Measurements from ENCODE around the gene DPP6. TPM values are rescaled to one million over a fixed set of nuclear protein-coding genes. Genes with fewer than 3 reads are reported as not detected.

DPP6 gene
- total RNA-seq, 1 donor from 2014 or later, result not detected

- intact Hi-C loops (cut with micrococcal nuclease), result no loop called here
Observed at GRCh38 chr7:154868921-154869320, 816.7 kb downstream of the DPP6 start.

DNA sequence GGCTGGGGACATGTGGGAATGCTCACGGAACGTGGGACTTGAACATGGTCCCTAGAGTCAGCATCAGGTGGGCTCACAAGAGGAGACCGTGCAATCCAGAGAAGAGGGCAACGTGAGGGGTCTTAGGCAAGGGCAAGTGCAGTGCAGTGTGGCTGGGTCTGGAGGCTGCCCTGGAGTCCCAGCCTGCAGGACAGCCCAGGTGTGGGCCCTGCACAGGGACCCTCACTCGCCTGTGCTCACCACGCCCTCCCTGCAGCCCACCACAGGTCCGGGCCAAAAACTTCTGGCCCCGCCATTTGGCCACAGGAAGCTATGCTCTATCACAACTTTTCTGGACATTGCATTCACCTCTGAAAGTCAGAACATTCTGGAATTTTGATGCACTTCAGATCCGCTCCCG, 817.2 kb downstream of the DPP6 start:
- intact Hi-C loops (cut with micrococcal nuclease), result no loop called here

- intact Hi-C loops (cut with micrococcal nuclease), result no loop called here
Observed at GRCh38 chr7:154871507-154871906, 819.3 kb downstream of the DPP6 start.

GRCh38 chr7:154871928-154872750, 819.9 kb downstream of the DPP6 start:
- intact Hi-C loops (cut with micrococcal nuclease), result no loop called here

GRCh38 chr7:154872811-154873499, 820.8 kb downstream of the DPP6 start:
- intact Hi-C loops (cut with micrococcal nuclease), result no loop called here

- intact Hi-C loops (cut with micrococcal nuclease), result no loop called here
Observed at GRCh38 chr7:154873500-154874121, 821.4 kb downstream of the DPP6 start.

DNA sequence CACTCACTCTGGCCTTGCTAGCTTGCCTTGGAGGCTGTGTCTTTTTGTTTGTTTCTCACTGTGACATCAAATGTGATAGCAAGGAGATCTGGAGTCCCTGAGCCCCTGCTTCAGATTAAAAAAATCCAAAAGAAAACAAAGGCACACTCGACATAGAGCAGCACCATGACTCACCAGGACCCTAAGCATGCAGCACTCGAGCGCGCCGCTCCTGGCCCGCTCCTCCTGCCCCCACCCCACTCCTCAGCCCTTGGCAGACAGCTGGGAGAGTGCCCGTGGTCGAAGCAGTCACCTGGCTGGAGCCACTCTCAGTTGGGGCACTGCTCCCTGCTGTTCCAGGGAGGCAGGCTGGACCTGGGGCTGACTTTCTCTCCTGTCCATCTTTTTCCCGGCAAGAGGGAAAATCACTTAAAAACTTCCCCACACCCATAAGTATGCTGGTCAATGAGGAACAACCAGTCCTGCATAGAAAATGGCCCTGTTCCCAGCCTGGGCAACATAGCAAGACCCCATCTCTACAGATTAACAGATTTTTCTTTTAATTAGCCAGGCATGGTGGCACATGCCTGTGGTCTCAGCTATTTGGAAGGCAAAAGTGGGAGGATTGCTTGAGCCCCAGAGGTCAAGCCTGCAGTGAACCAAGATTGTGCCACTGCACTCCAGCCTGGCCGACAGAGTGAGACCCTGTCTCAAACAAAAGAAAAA, 822.4 kb downstream of the DPP6 start:
- intact Hi-C loops (cut with micrococcal nuclease), result no loop called here

- intact Hi-C loops (cut with micrococcal nuclease), result no loop called here
Observed at GRCh38 chr7:154875297-154875696, 823.1 kb downstream of the DPP6 start.

DNA sequence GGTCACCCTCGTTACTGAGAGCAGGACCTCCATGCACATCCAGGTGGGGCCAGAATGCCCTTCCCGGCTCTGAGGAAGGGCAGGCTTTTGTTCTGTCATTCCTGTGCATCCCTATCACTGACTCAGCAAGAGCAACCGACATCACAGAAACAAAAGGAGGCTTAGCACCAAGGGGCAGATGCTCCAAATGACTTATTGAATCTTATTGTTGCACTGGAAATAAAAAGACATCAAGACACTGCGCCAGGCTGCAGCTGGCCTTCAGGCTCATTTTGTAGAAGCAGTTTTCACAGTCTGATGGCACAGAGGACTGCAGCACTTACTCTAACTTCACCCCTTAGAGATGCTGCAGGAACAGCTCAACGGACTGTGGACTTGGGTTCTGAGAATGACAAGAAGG, 824.3 kb downstream of the DPP6 start:
- intact Hi-C loops (cut with micrococcal nuclease), result no loop called here

- intact Hi-C loops (cut with micrococcal nuclease), result no loop called here
Observed at GRCh38 chr7:154877031-154877430, 824.8 kb downstream of the DPP6 start.

DNA sequence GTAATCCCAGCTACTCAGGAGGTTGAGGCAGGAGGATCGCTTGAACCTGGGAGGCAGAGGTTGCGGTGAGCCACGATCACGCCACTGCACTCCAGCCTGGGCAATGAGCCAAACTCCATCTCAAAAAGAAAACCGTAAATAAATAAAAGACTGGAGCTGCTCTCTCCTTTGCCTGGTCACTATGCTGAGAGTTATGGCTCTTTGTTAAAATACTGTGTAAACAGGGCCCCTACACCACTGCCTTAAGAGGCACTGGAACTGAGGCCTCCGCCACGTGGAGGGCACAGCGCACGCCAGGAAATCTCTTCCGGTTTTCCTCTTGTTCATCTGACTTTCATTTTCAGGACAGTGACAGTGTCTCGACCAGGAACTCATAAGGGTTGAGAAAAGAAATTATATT, 827.4 kb downstream of the DPP6 start:
- intact Hi-C loops (cut with micrococcal nuclease), result no loop called here

DNA sequence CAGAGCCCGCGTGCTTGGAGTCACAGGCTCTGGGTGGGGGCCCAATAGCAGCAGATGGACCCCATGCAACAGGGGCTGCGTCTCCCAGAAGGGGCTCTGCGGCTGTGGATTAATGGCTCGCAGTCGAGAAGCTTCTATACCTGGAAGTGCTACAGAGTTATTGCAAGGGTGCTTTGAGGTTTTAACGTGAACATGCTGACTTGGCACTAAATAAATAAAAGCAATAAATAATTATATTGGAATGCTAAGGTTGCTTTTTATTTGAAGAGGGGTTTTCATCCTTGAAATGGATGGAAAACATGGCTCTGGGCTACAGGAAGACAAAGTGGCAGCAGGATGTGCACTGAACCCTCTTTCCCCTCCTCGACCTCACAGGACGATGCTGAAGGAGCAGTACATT, 828.3 kb downstream of the DPP6 start:
- intact Hi-C loops (cut with micrococcal nuclease), result no loop called here

- intact Hi-C loops (cut with micrococcal nuclease), result no loop called here
Observed at GRCh38 chr7:154881026-154881425, 828.8 kb downstream of the DPP6 start.

DNA sequence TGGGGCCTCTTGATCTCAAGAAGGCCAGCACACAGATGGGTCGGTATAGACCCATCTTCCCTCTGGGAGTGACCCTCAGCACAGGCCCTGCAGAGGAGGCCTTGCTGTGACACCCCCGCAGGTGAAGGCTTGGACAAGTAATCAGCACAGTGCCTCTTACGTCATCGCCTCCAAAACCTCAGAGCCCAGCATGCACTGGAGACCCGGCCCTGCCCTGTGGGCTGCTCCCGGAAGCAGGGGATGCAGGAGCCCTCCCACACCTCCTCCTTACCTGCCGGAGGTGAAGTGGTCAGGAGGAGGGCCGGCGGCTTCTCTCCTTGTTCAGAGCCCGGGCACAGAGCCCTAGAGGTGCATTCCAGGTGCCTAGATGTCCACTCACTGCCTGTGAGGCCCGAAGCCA, 829.3 kb downstream of the DPP6 start:
- intact Hi-C loops (cut with micrococcal nuclease), result no loop called here

GRCh38 chr7:154882931-154883474, 830.8 kb downstream of the DPP6 start:
- intact Hi-C loops (cut with micrococcal nuclease), result no loop called here

DNA sequence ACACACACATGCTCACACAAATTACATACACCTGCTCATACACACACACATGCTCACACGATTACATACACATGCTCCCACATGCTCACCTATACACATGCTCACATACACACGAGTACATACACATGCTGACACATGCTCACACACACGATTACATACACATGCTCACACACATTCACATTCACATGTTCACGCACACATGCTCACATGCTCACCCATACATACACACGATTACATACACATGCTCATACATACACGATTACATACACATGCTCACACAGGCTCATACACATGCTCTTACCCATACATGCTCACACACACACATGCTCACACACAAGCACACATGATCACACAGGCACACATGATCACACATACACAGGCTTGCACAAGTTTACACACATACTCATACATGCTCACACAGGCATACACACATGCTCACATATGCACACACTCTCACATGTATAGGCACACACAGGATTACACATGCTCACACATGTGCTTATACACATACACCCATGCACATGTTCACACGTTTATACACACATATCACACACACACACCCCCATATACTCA, 832.2 kb downstream of the DPP6 start:
- intact Hi-C loops (cut with micrococcal nuclease), result no loop called here

DNA sequence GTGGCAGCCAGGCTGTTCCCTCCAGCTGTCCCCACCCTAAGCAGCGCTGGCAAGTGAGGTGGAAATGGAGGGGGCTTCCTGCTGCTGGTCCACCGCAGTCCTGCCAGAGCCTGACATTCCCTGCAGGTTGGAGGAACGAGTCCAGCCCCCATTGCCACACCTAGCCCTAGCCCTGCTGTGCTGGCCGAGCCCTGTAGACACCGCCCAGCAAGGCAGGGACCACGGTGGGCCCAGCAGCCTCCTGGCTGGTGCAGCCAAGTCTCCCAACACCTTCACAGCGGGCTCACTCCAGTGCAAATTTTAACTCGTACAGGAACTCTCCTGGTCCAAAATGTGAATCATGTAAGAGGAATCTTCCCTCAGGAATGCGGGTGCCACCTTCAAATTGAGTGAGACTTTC, 834.4 kb downstream of the DPP6 start:
- intact Hi-C loops (cut with micrococcal nuclease), result no loop called here

GRCh38 chr7:154888690-154889089, 836.5 kb downstream of the DPP6 start:
- intact Hi-C loops (cut with micrococcal nuclease), result no loop called here

DNA sequence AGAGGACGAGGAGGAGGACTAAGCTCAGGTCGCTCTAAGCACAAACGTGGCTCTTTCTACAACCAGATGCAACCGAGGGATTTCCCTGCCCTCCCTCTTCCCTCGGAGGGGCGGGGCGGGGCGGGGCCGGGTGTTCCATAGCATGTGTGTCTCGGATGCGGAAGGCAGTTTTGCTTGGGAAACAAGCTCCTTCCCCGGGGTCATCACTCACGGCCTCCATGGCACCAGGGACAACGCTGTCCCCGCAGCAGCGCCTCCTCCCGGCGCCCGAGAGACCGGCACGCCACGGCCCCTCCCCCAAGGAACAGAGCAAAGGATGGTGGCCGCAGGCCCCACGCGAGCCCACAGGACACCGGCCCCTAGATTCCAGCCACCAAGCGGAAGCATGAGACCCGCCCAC, 840.3 kb downstream of the DPP6 start:
- intact Hi-C loops (cut with micrococcal nuclease), result no loop called here

DNA sequence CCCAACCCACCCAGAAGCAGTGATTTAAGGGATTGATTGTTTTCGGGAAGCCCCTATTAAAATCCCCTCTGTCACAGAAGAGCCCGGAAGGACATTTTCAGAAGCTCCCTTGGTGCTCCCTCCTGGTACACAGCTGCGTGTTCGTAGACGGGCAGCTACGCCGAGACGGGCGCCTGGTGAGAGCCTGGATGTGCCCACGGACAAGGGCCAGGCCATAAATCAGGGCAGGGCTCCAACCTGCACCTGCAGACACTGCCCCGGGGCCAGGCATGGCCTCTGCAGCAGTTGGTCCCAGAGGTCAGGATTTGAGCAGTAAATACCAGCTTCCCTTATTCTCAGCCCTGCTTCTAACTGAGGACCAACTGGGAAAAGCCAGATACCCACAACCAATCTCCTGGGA, 843.9 kb downstream of the DPP6 start:
- intact Hi-C loops (cut with micrococcal nuclease), result no loop called here

Measured in T-helper 1 cell treated with Interleukin-12 subunit alpha and Interleukin-12 subunit beta and Interleukin-4 antibody, amounts not matched to agents 30 ng/mL and 1 ng/mL, for 36 hours (primary cell).